H9 (cell line): ENCODE measurements around the gene FNDC8. TPM values are rescaled to one million over a fixed set of nuclear protein-coding genes. Genes with fewer than 3 reads are reported as not detected.

Experiments
- DNase-seq: peaks from one replicate; pipeline ENCODE4 v3.0.0-alpha.2; 2017
- H2AFZ ChIP-seq: one replicate; pipeline ENCODE4 v1.6.1; 2013; ENCODE audit warnings: mild to moderate bottlenecking, low read length, control low read depth, moderate library complexity
- H2AK5ac ChIP-seq: 2 replicates; pipeline ENCODE4 v1.6.1; 2013; ENCODE audit warnings: low read length, control low read depth, mixed read lengths; ENCODE audit not compliant: insufficient read length
- H2BK120ac ChIP-seq: one replicate; pipeline ENCODE4 v1.6.1; 2013; ENCODE audit warnings: low read depth, mild to moderate bottlenecking, low read length, control low read depth, inconsistent platforms; ENCODE audit not compliant: poor library complexity, severe bottlenecking
- H2BK12ac ChIP-seq: 2 replicates; pipeline ENCODE4 v1.6.1; 2013; ENCODE audit warnings: low read length, control low read depth, mixed read lengths, low read depth; ENCODE audit not compliant: insufficient read length
- H2BK15ac ChIP-seq: 2 replicates; pipeline ENCODE4 v1.6.1; 2013; ENCODE audit warnings: low read depth, low read length, control low read depth
- H2BK20ac ChIP-seq: one replicate; pipeline ENCODE4 v1.6.1; 2013; ENCODE audit warnings: low read depth, mild to moderate bottlenecking, low read length, control low read depth, inconsistent platforms; ENCODE audit not compliant: poor library complexity, severe bottlenecking
- H2BK5ac ChIP-seq: 2 replicates; pipeline ENCODE4 v1.6.1; 2013; ENCODE audit warnings: low read length, control low read depth, mixed read lengths; ENCODE audit not compliant: insufficient read length
- H3K14ac ChIP-seq: 2 replicates; pipeline ENCODE4 v1.6.1; 2013; ENCODE audit warnings: low read length, control low read depth; ENCODE audit not compliant: insufficient read depth
- H3K18ac ChIP-seq: 2 replicates; pipeline ENCODE4 v1.6.1; 2013; ENCODE audit warnings: low read depth, mild to moderate bottlenecking, mixed read lengths, low read length, control low read depth; ENCODE audit not compliant: insufficient read length
- H3K23ac ChIP-seq: 2 replicates; pipeline ENCODE4 v1.6.1; 2013; ENCODE audit warnings: low read length, control low read depth, mixed read lengths, low read depth; ENCODE audit not compliant: insufficient read length
- H3K23me2 ChIP-seq: 2 replicates; pipeline ENCODE4 v1.6.1; 2013; ENCODE audit warnings: low read depth, mild to moderate bottlenecking, mixed read lengths, low read length, control low read depth; ENCODE audit not compliant: insufficient read length, poor library complexity, severe bottlenecking
- H3K27ac ChIP-seq: 2 replicates; pipeline ENCODE4 v1.5.1; 2013; ENCODE audit warnings: low read length, control low read depth, mixed read lengths, low read depth; ENCODE audit not compliant: insufficient read length
- H3K27me3 ChIP-seq: 2 replicates; pipeline ENCODE4 v1.6.1; 2013; ENCODE audit warnings: low read length, control low read depth, inconsistent platforms; ENCODE audit not compliant: insufficient read depth
- H3K4ac ChIP-seq: 2 replicates; pipeline ENCODE4 v1.6.1; 2013; ENCODE audit warnings: low read depth, mild to moderate bottlenecking, control low read depth, inconsistent platforms, low read length, moderate library complexity
- H3K4me1 ChIP-seq: 2 replicates; pipeline ENCODE4 v1.6.1; 2013; ENCODE audit warnings: low read length, control low read depth, inconsistent platforms; ENCODE audit not compliant: insufficient read depth
- H3K4me2 ChIP-seq: 2 replicates; pipeline ENCODE4 v1.6.1; 2013; ENCODE audit warnings: low read length, control low read depth, mixed read lengths; ENCODE audit not compliant: insufficient read length, insufficient read depth
- H3K56ac ChIP-seq: 2 replicates; pipeline ENCODE4 v1.6.1; 2013; ENCODE audit warnings: low read depth, mild to moderate bottlenecking, mixed read lengths, low read length, control low read depth; ENCODE audit not compliant: insufficient read length
- H3K79me1 ChIP-seq: 2 replicates; pipeline ENCODE4 v1.6.1; 2013; ENCODE audit warnings: low read depth, mild to moderate bottlenecking, moderate library complexity, low read length, control low read depth, inconsistent platforms; ENCODE audit not compliant: insufficient read depth, poor library complexity, severe bottlenecking
- H3K79me2 ChIP-seq: 2 replicates; pipeline ENCODE4 v1.6.1; 2013; ENCODE audit warnings: low read length, control low read depth, inconsistent platforms; ENCODE audit not compliant: insufficient read depth
- H3K9ac ChIP-seq: 2 replicates; pipeline ENCODE4 v1.6.1; 2013; ENCODE audit warnings: low read length, control low read depth, mixed read lengths; ENCODE audit not compliant: insufficient read length; ENCODE audit errors: extremely low read depth
- H3K9me3 ChIP-seq: one replicate; pipeline ENCODE4 v1.6.1; 2013; ENCODE audit warnings: low read depth, low read length, inconsistent platforms; ENCODE audit not compliant: control insufficient read depth
- H3T11ph ChIP-seq: one replicate; pipeline ENCODE4 v1.6.1; 2013; ENCODE audit warnings: mild to moderate bottlenecking, low read length, control low read depth, inconsistent platforms
- H4K20me1 ChIP-seq: one replicate; pipeline ENCODE4 v1.6.1; 2013; ENCODE audit not compliant: control insufficient read depth, insufficient read length, insufficient read depth
- H4K5ac ChIP-seq: 2 replicates; pipeline ENCODE4 v1.6.1; 2013; ENCODE audit warnings: low read depth, mild to moderate bottlenecking, mixed read lengths, low read length, control low read depth; ENCODE audit not compliant: insufficient read length
- H4K8ac ChIP-seq: replicated peaks from 2 replicates; pipeline ENCODE4 v1.6.1; 2013; ENCODE audit warnings: low read length, control low read depth, mixed read lengths, low read depth; ENCODE audit not compliant: insufficient read length
- H4K91ac ChIP-seq: 2 replicates; pipeline ENCODE4 v1.6.1; 2013; ENCODE audit warnings: low read depth, mild to moderate bottlenecking, moderate library complexity, mixed read lengths, low read length, control low read depth; ENCODE audit not compliant: insufficient read length
- H3K27ac Mint-ChIP-seq, 3 experiments: 2 replicates in 2 of 3; 3 replicates in 1 of 3; pipeline ENCODE4 v1.8.0; 2020 to 2021; ENCODE audit warnings: mixed read lengths in 3 of 3, mild to moderate bottlenecking in 1 of 3, moderate library complexity in 1 of 3
- H3K27me3 Mint-ChIP-seq: 2 replicates; pipeline ENCODE4 v1.8.0; 2021; ENCODE audit warnings: low read depth, mild to moderate bottlenecking, moderate library complexity, mixed read lengths
- H3K36me3 Mint-ChIP-seq, 3 experiments: 2 replicates in 2 of 3; 3 replicates in 1 of 3; pipeline ENCODE4 v1.8.0; 2020 to 2021; ENCODE audit warnings: low read depth in 3 of 3, mixed read lengths in 3 of 3; ENCODE audit not compliant: insufficient read depth in 1 of 3
- H3K4me1 Mint-ChIP-seq, 2 experiments: 2 replicates each; pipeline ENCODE4 v1.8.0; 2020; ENCODE audit warnings: mixed read lengths in 2 of 2
- H3K4me3 Mint-ChIP-seq, 2 experiments: 2 replicates in 1 of 2; 3 replicates in 1 of 2; pipeline ENCODE4 v1.8.0; 2020 to 2021; ENCODE audit warnings: mild to moderate bottlenecking in 2 of 2, mixed read lengths in 2 of 2, moderate library complexity in 1 of 2
- H3K9me3 Mint-ChIP-seq, 2 experiments: 2 replicates in 1 of 2; 3 replicates in 1 of 2; pipeline ENCODE4 v1.8.0; 2020; ENCODE audit warnings: mild to moderate bottlenecking in 2 of 2, mixed read lengths in 2 of 2, moderate library complexity in 1 of 2
- WGBS: extraction: QIAGEN DNeasy Blood & Tissue Kit; methylation state at CpG from one replicate; pipeline ENCODE4 v1.1.7; 2013; ENCODE audit warnings: missing lambda C conversion rate, low lambda C conversion rate, mixed read lengths; ENCODE audit not compliant: insufficient read length; ENCODE audit errors: extremely low coverage; 5-methylcytosine and 5-hydroxymethylcytosine counted together
- total RNA-seq: library from RNA; stranded (reverse); gene quantifications from 2 replicates; pipeline ENCODE4 v1.2.1, GENCODE V29; 2021
- TF ChIP-seq, protein P1 (sequence below): fragments of 200-600 bp; sonication (generic); conservative IDR thresholded peaks from 3 replicates; pipeline ENCODE4 v1.8.0; 2021; ENCODE audit warnings: antibody characterized with exemption, mild to moderate bottlenecking

FNDC8 gene
- total RNA-seq, 1 experiment from 2014 or later: not detected

DNA sequence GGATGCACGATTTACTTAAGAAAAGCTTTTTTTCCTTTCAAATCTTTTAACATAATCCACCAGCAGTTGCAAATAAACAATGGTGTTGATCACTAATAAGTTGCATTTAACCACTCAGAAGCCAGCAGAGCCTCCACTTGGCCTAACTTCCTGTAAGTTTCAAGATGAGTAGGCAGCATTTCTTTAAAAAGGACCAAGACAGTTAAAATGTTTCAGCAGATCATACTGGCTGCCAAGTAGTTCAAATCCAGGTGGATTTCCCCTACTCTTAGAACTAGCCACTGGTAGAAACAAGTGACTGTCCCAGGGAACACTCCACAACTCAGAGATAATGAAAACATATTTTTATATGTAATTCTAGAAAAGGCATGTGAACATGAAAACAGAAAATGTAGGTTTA, 40.9 kb upstream of the FNDC8 start:
- no peak for DNase-seq
- peak overlapping the region; percentile 13 for H3K9ac ChIP-seq
- H3K36me3 Mint-ChIP-seq: no peaks in the 10 kb centered on the region
- no CpG with 5 or more reads among the region's 1 CpG for WGBS
- no peak overlapping the region for H4K91ac ChIP-seq
- no peaks in the 10 kb centered on the region; the same call in 1 of the 2 replicates for H3K27me3 Mint-ChIP-seq
- no peaks in the 10 kb centered on the region for H3K9me3 ChIP-seq
- TF ChIP-seq, protein P1, sequence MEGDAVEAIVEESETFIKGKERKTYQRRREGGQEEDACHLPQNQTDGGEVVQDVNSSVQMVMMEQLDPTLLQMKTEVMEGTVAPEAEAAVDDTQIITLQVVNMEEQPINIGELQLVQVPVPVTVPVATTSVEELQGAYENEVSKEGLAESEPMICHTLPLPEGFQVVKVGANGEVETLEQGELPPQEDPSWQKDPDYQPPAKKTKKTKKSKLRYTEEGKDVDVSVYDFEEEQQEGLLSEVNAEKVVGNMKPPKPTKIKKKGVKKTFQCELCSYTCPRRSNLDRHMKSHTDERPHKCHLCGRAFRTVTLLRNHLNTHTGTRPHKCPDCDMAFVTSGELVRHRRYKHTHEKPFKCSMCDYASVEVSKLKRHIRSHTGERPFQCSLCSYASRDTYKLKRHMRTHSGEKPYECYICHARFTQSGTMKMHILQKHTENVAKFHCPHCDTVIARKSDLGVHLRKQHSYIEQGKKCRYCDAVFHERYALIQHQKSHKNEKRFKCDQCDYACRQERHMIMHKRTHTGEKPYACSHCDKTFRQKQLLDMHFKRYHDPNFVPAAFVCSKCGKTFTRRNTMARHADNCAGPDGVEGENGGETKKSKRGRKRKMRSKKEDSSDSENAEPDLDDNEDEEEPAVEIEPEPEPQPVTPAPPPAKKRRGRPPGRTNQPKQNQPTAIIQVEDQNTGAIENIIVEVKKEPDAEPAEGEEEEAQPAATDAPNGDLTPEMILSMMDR: no peak
- H2AFZ ChIP-seq: no peak overlapping the region
- no peak overlapping the region for H3K56ac ChIP-seq
- no peak overlapping the region for H2AK5ac ChIP-seq
- H3K23me2 ChIP-seq: no peaks in the 10 kb centered on the region
- H3K14ac ChIP-seq: no peak overlapping the region
- H3K27ac Mint-ChIP-seq: peak overlapping the region in 2 of 3 experiments; percentile 18 to 42; a peak in 3 of 7 replicates
- no peak overlapping the region for H3K27ac ChIP-seq
- H3K4me1 ChIP-seq: peaks cover 10% of the 10 kb centered on the region; the same call in 1 of the 2 replicates
- no peak overlapping the region for H3K4me3 Mint-ChIP-seq
- H3K9me3 Mint-ChIP-seq: no peaks in the 10 kb centered on the region
- H3K18ac ChIP-seq: no peak overlapping the region
- H3K4ac ChIP-seq: no peak overlapping the region
- H4K5ac ChIP-seq: no peak overlapping the region
- H3T11ph ChIP-seq: no peak overlapping the region
- no peak overlapping the region for H4K8ac ChIP-seq
- H2BK5ac ChIP-seq: no peak overlapping the region
- no peak overlapping the region for H3K23ac ChIP-seq
- no peak overlapping the region for H2BK120ac ChIP-seq
- no peaks in the 10 kb centered on the region for H3K27me3 ChIP-seq
- peaks cover 2% of the 10 kb centered on the region for H3K79me1 ChIP-seq
- no peak overlapping the region for H3K4me2 ChIP-seq
- no peak overlapping the region for H2BK15ac ChIP-seq
- H3K4me1 Mint-ChIP-seq: peaks cover 42 to 43% of the 10 kb centered on the region in 2 experiments
- H2BK20ac ChIP-seq: no peak overlapping the region
- H3K79me2 ChIP-seq: 0 out of 2 replicates have a peak, but pooled peaks cover 2% of the 10 kb centered on the region
- H2BK12ac ChIP-seq: no peak overlapping the region
- H4K20me1 ChIP-seq: no peaks in the 10 kb centered on the region
